ENCODE measurements around the gene SCRT2. TPM values are rescaled to one million over a fixed set of nuclear protein-coding genes. Genes with fewer than 3 reads are reported as not detected.

SCRT2 gene
- total and polyA plus RNA-seq, 9 donors = not detected

- Histone ChIP-seq H3K27me3 (no peaks in the 10 kb centered on the region), H3K4me3 (no peak overlapping the region), H3K36me3 (no peaks in the 10 kb centered on the region), H3K27ac (no peak overlapping the region), H3K4me1 (ENCODE audit: insufficient read depth) (no peaks in the 10 kb centered on the region), H3K9me3 (no peaks in the 10 kb centered on the region)
- WGBS, 3 donors = 79 to 88% (median 82%) methylated on average over 2 of the region's 2 CpGs
- no peak for DNase-seq
- TF ChIP-seq POLR2A (IDR thresholded peaks at IDR 0.05) (no peak), CTCF (IDR thresholded peaks at IDR 0.05) (no peak)
- intact Hi-C loops (cut with DNase I) = no loop called here
Measured at GRCh38 chr20:626579-626978, 49.0 kb downstream of the SCRT2 start.

- DNase-seq = no peak
- Histone ChIP-seq H3K9me3 (no peaks in the 10 kb centered on the region), H3K36me3 (no peaks in the 10 kb centered on the region), H3K27ac (no peak overlapping the region), H3K4me3 (no peak overlapping the region), H3K27me3 (no peaks in the 10 kb centered on the region), H3K4me1 (ENCODE audit: insufficient read depth) (no peaks in the 10 kb centered on the region)
- intact Hi-C loops (cut with DNase I) = no loop called here
- TF ChIP-seq CTCF (IDR thresholded peaks at IDR 0.05) = no peak
- no peak for TF ChIP-seq EP300 (IDR thresholded peaks at IDR 0.05)
- TF ChIP-seq POLR2A (IDR thresholded peaks at IDR 0.05) = no peak
- 82 to 93% (median 89%) methylated on average over 4 of the region's 4 CpGs for WGBS, 3 donors
Measured at GRCh38 chr20:625360-625932, 50.2 kb downstream of the SCRT2 start.

- Histone ChIP-seq H3K36me3 (no peaks in the 10 kb centered on the region), H3K27ac (no peak overlapping the region), H3K4me1 (ENCODE audit: insufficient read depth) (no peaks in the 10 kb centered on the region), H3K4me3 (no peak overlapping the region), H3K9me3 (no peaks in the 10 kb centered on the region), H3K27me3 (no peaks in the 10 kb centered on the region)
- 58 to 71% (median 67%) methylated on average over 4 of the region's 4 CpGs for WGBS, 3 donors
- DNase-seq = no peak
- TF ChIP-seq POLR2A (IDR thresholded peaks at IDR 0.05) = no peak
- TF ChIP-seq CTCF (IDR thresholded peaks at IDR 0.05) = no peak
- TF ChIP-seq EP300 (IDR thresholded peaks at IDR 0.05) = no peak
- intact Hi-C loops (cut with DNase I) = no loop called here
Measured at GRCh38 chr20:623704-624103, 51.9 kb downstream of the SCRT2 start.

GRCh38 chr20:623021-623420 is 52.6 kb downstream of the SCRT2 start:
- DNase-seq = no peak
- Histone ChIP-seq H3K36me3 (no peaks in the 10 kb centered on the region), H3K27me3 (no peaks in the 10 kb centered on the region), H3K4me3 (no peak overlapping the region), H3K27ac (no peak overlapping the region), H3K9me3 (peaks cover 0 to 6% of the 10 kb centered on the region in 2 donors), H3K4me1 (ENCODE audit: insufficient read depth) (no peaks in the 10 kb centered on the region)
- no peak for TF ChIP-seq EP300 (IDR thresholded peaks at IDR 0.05)
- no peak for TF ChIP-seq POLR2A (IDR thresholded peaks at IDR 0.05)
- no peak for TF ChIP-seq CTCF (IDR thresholded peaks at IDR 0.05)
- WGBS, 3 donors = 11 to 19% (median 13%) methylated on average over 4 of the region's 4 CpGs
- intact Hi-C loops (cut with DNase I) = no loop called here

Measured in ovary (tissue), 9 donors.